WTC11 (cell line): ENCODE data around the gene ATN1. TPM values are rescaled to one million over a fixed set of nuclear protein-coding genes. Genes with fewer than 3 reads are reported as not detected.

ENCODE experiments used
- ATF2 ChIP-seq: sonication (generic); formaldehyde crosslinking; IDR thresholded peaks from 2 replicates; pipeline ENCODE4 v1.8.1; 2022; ENCODE audit warnings: low read depth, missing genetic modification reagents, borderline replicate concordance
- CREM ChIP-seq: sonication (generic); formaldehyde crosslinking; IDR thresholded peaks from 2 replicates; pipeline ENCODE4 v1.8.1; 2022; ENCODE audit warnings: mild to moderate bottlenecking, missing genetic modification reagents, moderate library complexity
- E2F1 ChIP-seq: sonication (generic); formaldehyde crosslinking; IDR thresholded peaks from 2 replicates; pipeline ENCODE4 v1.8.0; 2022; ENCODE audit warnings: mild to moderate bottlenecking, missing genetic modification reagents
- E2F4 ChIP-seq: sonication (generic); formaldehyde crosslinking; IDR thresholded peaks from 2 replicates; pipeline ENCODE4 v1.8.1; 2022; ENCODE audit warnings: low read depth, mild to moderate bottlenecking, moderate library complexity, missing genetic modification reagents, borderline replicate concordance
- E2F5 ChIP-seq: sonication (generic); formaldehyde crosslinking; IDR thresholded peaks from 2 replicates; pipeline ENCODE4 v1.8.1; 2022; ENCODE audit warnings: mild to moderate bottlenecking, moderate library complexity, missing genetic modification reagents
- GABPB1 ChIP-seq: sonication (generic); formaldehyde crosslinking; IDR thresholded peaks from 2 replicates; pipeline ENCODE4 v1.8.1; 2023; ENCODE audit warnings: mild to moderate bottlenecking, missing genetic modification reagents
- TCF7 ChIP-seq: sonication (generic); formaldehyde crosslinking; IDR thresholded peaks from 2 replicates; pipeline ENCODE4 v1.8.0; 2022; ENCODE audit warnings: mild to moderate bottlenecking, low read depth, missing genetic modification reagents, moderate library complexity
- TEAD1 ChIP-seq: sonication (generic); formaldehyde crosslinking; IDR thresholded peaks from 2 replicates; pipeline ENCODE4 v1.8.0; 2022; ENCODE audit warnings: mild to moderate bottlenecking, missing genetic modification reagents
- ZNF317 ChIP-seq: sonication (generic); formaldehyde crosslinking; IDR thresholded peaks from 2 replicates; pipeline ENCODE4 v1.8.1; 2023; ENCODE audit warnings: low read depth, mild to moderate bottlenecking, moderate library complexity, missing genetic modification reagents, borderline replicate concordance
- ZNF512 ChIP-seq: sonication (generic); formaldehyde crosslinking; IDR thresholded peaks from 2 replicates; pipeline ENCODE4 v1.8.1; 2022; ENCODE audit warnings: missing genetic modification reagents, borderline replicate concordance
- ZNF532 ChIP-seq: fragments of 250-450 bp; sonication (Bioruptor Pico); IDR thresholded peaks from 2 replicates; pipeline ENCODE4 v1.9.0; 2021; ENCODE audit warnings: mild to moderate bottlenecking, borderline replicate concordance
- total RNA-seq: library from RNA; stranded (reverse); gene quantifications from 3 replicates; pipeline ENCODE4 v1.2.3, GENCODE V29; 2021

ATN1 gene
- total RNA-seq, 1 experiment from 2014 or later, result 87.1 TPM

- TF ChIP-seq ATF2 (CRISPR knock-in tag), result no peak
- TF ChIP-seq CREM (CRISPR knock-in tag), result peak; percentile 96
- TF ChIP-seq TEAD1 (CRISPR knock-in tag), result peak; percentile 84
- peak; percentile 88 for TF ChIP-seq TCF7 (CRISPR knock-in tag)
- peak; percentile 68 for TF ChIP-seq GABPB1 (CRISPR knock-in tag)
- TF ChIP-seq E2F1 (CRISPR knock-in tag), result peak; percentile 86
- TF ChIP-seq ZNF512 (CRISPR knock-in tag), result 0 out of 2 replicates have a peak, but pooled peaks have one; percentile 51
- TF ChIP-seq ZNF532 (CRISPR knock-in tag), result peak; percentile 85
- TF ChIP-seq E2F5 (CRISPR knock-in tag), result peak; percentile 97
- peak; percentile 61; the same call in 1 of the 2 replicates for TF ChIP-seq ZNF317
- peak; percentile 93 for TF ChIP-seq E2F4 (CRISPR knock-in tag)
- TF ChIP-seq, all 79 proteins: peak for 54
Observed at GRCh38 chr12:6937481-6938352, 10.0 kb downstream of the ATN1 start (continued).
